GM10266 (cell line): ENCODE results near the gene TWNK.
"Not testable (repeated sequence)": the region's sequence is repeated elsewhere in the genome, so short reads cannot be mapped to it uniquely, and the experiment has no call there.

ENCODE experiments used
- DNase-seq: peaks from one replicate; pipeline ENCODE4 v3.0.0; 2012; ENCODE audit errors: extremely low spot score
- TF ChIP-seq, protein P1 (sequence below): IDR thresholded peaks from 2 replicates; pipeline ENCODE4 v1.5.1; 2012; ENCODE audit warnings: mild to moderate bottlenecking, low read depth; ENCODE audit not compliant: control insufficient read depth, insufficient read depth; ENCODE audit errors: missing control alignments

TWNK gene

GRCh38 chr10:101029520-101030295 lies 42.4 kb downstream of the TWNK start:
- DNase-seq, result no peak
- TF ChIP-seq, protein P1, sequence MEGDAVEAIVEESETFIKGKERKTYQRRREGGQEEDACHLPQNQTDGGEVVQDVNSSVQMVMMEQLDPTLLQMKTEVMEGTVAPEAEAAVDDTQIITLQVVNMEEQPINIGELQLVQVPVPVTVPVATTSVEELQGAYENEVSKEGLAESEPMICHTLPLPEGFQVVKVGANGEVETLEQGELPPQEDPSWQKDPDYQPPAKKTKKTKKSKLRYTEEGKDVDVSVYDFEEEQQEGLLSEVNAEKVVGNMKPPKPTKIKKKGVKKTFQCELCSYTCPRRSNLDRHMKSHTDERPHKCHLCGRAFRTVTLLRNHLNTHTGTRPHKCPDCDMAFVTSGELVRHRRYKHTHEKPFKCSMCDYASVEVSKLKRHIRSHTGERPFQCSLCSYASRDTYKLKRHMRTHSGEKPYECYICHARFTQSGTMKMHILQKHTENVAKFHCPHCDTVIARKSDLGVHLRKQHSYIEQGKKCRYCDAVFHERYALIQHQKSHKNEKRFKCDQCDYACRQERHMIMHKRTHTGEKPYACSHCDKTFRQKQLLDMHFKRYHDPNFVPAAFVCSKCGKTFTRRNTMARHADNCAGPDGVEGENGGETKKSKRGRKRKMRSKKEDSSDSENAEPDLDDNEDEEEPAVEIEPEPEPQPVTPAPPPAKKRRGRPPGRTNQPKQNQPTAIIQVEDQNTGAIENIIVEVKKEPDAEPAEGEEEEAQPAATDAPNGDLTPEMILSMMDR, result no peak

DNA sequence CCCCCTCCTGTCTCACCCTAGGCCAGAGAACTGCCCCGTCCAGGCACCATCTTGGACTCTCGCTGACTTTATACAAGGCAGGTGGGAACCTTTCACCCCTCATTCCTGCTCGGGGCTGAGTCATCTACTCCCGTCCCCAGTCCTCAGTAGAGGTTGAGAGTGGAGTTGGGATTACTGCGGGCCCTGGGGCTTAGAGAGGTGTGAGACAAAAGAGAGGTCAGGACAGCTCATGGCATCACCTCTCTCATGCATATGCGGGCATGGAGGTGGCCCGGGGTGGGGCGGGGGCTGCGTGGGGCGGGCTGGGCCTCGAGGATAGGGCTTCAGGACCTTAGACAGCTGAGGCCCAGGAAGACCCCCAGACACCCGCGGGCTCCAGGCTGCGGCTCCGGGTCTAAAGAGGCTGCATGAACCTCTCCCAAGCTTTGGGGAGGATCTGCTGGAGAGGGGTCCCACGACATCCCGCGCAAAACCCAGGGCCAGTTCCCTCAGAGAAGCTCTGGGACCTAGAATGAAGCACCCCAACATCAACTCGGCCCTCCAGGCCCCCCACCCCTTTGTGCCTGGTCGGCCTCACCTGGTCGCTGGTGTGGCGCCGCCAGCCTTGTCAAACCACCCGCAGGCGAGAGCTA lies 43.3 kb downstream of the TWNK start:
- DNase-seq, result no peak
- TF ChIP-seq, protein P1, result no peak

GRCh38 chr10:101031128-101031795 lies 43.9 kb downstream of the TWNK start, which contains the start of the genes PDZD7 and SFXN3:
Gene PDZD7, minus strand, starts transcription at chr10:101031129. Its CDS starts 910 bp downstream, at chr10:101030219.
Gene SFXN3, plus strand, starts transcription at chr10:101031234. Its CDS starts 3,461 bp downstream, at chr10:101034695.
- DNase-seq, result peak; percentile 96
- TF ChIP-seq, protein P1, result no peak

DNA sequence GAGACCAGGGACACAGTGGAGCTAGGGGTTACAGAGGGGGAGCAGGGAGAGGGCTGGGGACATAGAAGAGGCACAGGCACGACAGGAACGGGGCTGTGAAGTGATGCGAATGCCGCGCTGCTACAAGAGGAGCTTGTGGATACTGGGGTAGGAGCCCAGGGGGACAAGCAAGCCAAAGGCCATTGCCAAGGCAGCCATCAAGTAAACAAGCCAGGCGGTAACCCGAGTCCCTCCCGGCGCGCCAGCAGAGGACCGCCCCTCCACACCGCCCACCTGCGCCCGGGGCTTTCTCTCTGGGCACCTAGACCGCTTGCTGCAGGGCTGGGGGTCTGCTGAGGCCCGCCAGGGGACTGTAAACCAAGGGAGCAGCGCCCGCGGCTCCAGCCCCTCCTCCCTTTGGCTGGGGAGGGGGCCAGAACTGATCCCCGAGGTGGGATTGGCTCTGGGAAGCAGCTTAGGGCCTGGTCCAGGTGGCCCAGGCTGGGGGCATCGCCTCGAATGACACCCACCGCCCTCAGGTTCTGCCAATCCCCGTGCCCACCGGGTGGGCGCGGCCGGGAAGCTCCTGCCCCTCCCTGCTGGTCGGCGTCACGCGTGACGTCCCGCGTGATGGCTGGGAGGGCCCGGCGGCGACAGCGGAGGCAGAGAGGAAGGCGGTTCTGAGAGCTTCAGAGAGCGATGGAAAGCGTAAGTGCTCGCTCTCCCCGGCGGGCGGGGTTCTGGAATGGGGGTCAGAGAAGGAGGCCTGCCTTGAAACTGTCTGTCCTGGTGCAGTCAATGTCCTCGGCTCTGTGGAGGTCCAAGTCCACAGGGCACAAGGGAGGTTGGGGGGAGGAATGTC lies 44.7 kb downstream of the TWNK start:
- TF ChIP-seq, protein P1, result no peak
- peak; percentile 51 for DNase-seq

DNA sequence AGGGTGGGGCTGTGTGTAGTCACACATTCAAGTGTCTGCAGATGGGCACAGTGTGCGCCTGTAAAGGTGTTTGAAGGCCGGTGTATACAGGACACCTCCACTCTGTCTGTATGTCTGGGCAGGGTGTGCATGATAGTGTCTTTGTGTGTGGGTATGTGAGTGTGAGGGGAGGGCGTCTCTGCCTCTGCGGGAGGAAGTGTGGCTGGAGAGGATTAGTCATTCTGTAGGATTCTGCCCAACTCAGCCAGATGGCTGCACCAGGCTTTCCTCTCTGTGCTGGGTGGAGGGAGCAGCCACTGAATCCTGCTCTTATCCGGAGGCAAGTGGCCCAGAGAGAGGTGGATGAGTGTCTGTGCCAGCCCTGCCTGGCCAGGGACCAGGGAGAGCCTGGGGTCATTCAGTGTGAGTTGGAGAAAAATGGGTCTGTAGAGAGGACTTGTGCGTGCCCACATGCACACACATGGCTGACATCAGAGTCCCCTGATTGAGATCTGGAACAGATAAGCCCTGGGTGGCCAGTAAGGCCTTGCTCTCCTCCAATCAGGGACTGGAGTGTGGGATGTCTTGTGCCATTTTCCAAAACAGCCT lies 45.4 kb downstream of the TWNK start:
- DNase-seq, result no peak

DNA sequence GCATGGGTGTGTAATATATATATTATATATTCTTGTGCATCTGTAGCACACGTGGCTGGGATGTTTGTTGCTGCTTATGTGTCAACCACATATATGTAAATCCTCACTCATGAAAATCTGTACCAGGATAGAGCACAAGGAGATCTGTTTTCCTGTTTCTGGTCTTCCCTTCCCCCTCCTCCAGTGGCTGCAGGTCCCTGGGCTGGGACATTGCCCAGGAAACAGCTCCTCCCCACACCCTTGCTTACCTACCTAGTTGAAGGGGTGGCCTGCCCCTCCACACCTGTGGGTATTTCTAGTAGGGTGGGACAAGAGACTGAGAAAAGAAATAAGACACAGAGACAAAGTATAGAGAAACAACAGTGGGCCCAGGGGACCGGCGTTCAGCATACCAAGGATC lies 45.9 kb downstream of the TWNK start:
- TF ChIP-seq, protein P1, result no peak
- no peak for DNase-seq

More for the DNA sequence above, 45.4 kb downstream of the TWNK start:
- TF ChIP-seq, protein P1, result no peak

GRCh38 chr10:101034404-101034803 lies 47.1 kb downstream of the TWNK start:
- DNase-seq, result not testable (repeated sequence)
